ENCODE results near the gene IGF1R.

IGF1R gene

DNA sequence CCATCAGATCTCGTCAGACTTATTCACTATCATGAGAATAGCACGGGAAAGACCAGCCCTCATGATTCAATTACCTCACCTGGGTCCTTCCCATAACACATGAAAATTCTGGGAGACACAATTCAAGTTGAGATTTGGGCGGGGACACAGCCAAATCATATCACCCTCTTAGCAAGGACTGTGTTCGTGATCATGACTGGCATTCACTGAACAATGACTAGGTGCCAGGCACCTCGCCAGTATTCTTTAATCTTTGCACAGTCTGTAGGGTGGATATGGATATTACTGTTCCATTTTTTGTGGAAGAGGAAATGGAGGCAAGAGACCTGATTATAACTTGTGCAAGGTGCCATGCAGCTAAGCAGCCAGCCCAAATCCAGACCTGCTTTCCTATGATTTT, 77.5 kb downstream of the IGF1R start:
- DNase-seq (ENCODE audit: low read depth, low spot score) = no peak

DNA sequence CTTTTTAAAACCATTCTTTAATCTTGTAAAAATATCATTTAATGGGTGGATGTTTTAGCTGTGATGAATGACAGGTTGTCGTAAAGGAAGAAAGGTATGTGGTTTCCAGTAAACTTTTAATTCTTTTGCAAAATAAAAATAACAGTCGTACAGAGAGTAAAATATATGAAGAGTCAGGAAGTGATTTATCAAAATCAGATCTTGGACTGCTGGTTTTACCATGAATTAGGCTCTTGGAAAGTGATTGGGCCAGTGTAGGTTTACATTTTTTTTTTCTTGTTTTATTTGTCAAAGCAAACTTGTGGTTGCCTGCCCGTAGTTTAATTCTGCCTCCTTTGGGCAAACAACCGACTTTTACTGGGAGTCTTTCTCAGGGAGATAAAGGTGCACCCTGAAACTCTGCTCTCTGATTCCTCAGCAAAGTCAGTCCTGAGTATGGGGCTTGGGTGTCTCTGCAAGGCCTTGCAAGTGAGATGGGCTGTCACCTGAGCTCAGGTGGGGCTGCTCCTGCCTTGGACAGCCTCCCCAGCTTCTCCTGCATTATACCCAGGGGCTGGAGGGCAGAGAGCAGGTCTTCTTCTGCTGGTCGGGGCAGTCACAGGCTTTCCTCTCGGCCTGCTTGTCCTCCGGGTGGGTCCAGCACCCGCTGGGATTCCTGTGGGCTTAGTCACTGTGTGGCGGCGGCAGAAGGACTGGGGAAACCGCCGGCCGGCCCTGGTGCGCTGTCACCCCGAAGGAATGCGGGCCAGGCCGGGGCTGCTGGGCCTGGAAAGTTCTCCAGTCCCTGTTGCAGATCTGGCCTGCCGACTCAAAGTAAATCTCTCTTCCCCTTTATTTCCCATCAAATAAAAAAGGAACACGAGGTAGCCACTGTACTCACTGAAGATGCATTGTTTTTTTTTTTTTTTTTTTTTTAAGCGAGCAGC, 79.0 kb downstream of the IGF1R start:
- peak; percentile 27 for DNase-seq (ENCODE audit: low read depth, low spot score)

DNA sequence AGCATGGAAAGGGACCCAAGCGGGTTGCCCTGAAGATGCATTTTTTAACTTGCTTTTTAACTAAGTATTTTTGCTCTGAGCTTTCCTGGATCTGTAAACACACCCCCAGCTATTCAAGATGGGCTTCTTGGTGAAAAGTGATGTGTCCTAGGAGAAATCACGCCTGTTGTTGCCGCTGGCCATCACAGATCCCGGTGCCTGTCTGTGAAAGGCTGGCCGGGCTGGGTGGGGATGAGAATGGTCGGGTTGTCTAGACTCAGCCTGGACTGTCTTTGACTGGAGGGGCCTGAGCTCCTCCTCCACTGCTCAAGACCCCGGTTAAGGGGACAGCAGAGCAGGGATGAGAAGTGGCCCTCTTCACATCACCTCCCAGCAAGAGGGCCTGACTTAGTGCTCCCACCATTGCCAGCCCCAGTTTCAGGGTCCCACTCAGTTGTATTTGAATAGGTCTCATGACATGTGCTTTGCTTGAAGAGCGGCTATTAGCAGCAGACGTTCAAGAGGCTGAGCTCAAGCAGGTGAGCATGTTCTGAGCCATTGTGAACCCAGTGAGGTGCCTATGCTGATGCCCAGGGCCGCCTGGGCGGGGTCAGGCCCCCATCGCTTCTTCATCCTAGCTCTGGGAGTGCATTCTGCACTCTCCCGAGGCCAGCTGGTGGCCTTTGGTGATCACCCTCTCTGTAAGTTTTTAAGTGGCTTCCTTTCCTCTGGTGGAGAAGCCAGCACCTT, 79.9 kb downstream of the IGF1R start:
- no peak for DNase-seq (ENCODE audit: low read depth, low spot score)

DNA sequence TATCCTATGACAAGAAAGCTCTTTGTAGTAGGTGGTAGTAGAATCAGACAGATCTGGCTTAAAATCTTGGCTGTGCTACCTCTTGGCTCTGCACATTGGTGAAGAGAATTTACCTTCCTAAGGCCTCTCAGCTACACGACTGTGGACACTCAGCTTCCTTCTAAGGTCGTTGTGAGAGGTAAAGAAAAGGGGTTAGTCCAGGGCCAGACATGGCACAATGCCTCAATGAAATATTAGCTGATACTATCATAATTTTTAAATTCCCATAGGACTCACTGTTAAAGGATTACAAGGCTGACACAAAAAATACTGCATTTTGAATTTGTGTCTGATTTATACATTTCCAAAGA, 80.4 kb downstream of the IGF1R start:
- no peak for DNase-seq (ENCODE audit: low read depth, low spot score)

DNA sequence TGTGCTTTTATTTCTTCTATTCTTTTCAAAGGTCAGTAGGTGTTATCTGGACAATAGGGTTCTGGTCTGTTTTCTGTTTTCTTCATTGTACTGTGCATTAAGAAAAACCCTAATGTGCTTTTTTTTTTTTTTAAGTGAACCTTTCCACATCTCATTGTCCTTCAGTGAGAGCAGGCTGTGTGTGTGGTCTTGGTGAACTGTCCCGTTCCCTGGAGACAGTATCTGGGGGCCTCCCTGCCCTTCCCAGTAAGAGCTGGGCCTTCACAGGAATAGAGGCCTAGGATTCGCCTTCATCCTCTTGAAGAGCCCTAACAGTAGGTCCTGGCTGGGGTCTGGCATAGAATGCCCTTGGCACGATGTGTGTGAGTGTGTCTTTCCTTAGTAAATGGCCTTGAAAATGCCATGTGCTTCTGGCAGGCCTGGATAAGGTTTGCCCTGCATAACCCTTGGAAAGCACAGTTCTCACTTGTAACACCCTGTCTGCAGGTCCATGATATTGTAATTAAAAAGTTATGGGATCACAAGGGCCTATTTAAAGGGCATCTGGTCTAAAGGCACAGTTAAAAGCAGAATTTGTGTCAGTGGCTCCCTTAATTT, 81.2 kb downstream of the IGF1R start:
- DNase-seq (ENCODE audit: low read depth, low spot score) = no peak

DNA sequence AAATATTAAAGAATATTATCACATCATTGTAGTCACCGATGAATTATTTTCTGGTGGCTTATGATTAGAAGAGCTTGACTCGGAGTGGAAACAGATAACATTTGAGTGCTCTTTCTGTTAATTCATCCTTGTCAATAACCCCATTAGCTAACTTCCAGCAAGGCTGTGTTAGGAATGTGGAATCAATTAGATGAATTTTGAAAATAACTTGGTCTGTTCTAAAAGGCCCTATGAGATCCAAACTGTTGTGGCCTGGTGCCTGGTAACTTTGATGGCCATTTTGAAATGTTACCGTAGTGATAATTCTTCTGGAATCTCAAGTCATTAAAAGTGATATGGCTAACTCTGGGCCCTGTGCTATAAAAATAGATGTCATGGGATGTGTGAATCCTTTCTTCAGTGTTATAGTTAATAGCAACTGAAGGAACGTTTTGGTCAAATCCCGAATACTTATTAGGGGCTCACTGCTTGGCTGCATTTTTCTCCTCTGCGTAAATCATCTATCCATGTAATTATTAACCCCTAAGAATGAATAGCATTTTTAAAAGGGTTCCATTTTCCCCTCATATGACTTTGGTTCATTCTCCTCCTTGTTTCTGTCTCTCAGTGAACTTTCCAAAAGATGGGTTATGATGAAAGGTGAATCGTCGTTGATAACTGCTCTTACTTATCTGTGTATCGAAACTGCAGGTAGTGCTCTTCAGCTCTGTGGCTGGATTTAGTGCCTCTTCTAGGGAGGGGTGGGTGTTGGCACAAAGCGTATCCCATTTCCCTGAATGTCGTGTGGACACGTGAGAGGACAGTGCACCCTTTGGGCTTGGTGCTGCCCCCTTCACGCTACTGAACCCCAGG, 82.7 kb downstream of the IGF1R start:
- DNase-seq (ENCODE audit: low read depth, low spot score) = no peak

DNA sequence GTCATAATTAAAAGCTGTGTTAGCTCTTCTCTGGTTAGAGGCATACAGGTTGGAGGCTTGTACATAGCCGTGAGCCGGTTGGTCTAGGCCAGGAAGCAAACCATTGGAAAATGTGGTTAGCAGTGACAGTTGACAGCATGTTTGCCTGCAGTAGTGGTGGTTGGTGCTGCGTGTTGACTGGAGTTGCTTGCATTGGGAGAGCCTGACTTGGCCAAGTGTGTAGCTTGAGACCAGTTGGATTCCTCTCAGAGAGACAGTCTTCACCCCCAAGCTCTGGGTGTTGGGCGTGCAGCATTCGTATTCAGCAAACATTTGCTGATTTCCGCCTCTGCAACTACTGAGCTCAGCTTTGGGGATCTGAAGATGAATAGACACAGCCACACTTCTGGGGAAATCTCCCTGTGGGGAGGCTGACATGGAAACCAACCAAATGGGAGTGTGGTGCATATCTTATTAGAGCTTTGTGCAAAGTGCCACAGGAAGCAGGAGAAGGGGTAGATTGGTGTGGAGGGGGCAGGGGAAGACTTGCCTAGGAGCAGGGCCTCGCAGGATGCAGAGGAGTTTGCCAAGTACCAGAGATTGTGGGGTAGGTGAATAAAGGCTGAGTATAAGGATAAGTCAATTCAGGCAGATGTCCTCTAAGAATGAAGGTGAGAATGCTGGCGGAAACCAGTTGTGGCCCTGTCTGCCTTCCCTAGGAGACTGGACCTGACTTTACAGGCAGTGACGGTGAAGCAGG, 83.5 kb downstream of the IGF1R start:
- DNase-seq (ENCODE audit: low read depth, low spot score) = no peak

DNA sequence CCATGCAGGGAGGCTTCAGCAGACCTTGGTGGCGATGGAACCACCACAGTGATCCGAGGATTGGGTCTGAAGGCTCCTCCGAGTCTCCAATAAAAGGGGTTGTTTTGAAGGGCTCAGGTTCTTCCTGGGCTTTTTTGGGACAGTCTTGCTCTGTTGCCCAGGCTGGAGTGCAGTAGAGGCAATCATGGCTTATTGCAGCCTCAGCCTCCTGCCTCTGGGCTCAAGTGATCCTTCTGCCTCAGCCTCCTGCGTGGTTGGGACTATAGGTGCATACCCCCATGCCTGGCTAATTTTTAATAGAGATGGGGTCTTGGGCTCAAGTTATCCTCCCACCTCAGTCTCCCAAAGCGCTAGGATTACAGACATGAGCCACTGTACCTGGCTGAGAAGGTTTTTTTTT, 84.8 kb downstream of the IGF1R start:
- DNase-seq (ENCODE audit: low read depth, low spot score) = no peak

DNA sequence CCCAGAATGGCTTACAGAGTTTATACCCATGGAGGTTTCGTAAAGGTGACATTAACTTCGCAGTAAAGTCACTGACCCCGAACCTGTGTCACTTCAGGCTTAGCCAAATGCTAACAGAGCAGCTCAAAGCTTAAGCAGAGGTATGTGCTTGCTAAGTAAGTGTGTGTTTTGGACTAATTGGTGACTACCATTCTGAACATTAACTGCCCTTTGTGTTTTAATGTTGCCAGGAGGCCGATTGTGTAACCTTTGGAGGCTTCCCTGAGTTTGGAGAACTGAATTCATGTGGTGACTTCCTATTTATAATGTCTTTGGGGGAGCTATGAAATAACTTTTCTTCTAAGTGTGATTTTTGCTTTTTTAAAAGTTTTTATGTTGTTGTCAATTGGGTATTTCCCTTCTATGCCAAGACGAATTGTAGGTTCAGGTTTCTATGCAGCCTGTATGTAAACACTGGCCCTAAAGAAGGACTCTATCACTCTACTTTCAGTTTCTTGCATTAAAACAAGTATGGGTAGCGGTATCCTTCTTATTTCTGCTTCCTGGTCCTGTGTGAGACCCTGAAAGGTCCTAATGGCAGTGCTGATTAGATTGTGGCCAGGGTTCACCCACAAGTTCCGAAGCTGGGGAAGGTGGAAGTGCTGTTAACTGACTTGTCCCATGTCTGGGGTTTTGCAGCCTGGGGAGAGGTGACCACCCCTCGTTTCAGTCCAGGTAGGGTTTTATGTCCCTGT, 86.3 kb downstream of the IGF1R start:
- no peak for DNase-seq (ENCODE audit: low read depth, low spot score)

DNA sequence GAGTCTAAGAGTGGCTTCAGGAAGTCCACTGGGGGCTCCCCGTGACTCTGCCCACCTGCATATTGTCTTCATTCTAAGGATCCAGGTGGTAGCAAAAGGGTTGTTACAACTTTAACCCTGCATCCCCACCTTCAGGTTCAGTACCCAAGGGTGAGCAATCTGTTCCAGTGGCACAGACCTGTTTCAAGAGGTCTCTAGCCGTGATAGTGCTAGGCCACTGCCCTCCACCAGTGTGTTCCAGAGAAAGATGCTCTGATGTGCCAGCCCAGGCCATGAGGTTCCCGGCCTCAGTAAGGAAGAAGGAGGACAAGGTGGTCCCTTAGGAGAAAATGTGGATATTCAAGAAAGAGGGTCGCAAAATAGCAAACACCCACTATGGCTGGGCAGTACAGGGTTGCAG, 87.0 kb downstream of the IGF1R start:
- DNase-seq (ENCODE audit: low read depth, low spot score) = no peak

DNA sequence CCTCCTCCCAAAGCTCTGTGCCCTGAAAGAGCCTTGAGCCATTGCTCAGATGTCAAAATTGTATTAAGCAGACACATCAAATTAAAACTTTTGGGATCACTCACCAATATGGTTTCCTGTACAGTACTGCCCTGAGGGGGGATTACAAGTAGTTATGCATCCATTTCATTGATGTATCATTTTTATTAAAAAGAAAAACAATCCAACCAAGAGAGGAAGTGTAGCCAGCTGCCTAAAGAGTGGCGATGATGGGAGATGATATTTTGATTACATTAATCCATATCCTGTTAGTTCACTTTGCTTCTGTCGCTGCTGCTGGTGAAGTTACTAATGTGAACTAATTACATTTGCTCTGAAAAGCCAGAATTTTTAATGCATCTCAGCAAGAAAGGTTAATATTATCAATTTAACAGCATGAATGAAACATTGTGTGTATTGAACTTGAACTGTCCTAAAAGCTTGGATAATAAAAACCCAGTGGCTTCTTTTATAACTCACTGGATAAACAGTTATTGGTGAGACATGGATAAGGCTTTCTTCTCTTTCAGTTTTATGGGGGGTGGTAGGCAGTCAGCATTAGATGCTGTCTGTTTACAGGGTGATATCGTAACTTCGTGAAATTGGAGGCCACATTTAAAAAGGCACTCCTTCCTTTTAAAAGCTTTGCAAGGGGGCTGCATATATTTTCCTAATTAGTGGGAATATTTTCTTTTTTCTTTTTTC, 87.7 kb downstream of the IGF1R start:
- DNase-seq (ENCODE audit: low read depth, low spot score) = no peak

DNA sequence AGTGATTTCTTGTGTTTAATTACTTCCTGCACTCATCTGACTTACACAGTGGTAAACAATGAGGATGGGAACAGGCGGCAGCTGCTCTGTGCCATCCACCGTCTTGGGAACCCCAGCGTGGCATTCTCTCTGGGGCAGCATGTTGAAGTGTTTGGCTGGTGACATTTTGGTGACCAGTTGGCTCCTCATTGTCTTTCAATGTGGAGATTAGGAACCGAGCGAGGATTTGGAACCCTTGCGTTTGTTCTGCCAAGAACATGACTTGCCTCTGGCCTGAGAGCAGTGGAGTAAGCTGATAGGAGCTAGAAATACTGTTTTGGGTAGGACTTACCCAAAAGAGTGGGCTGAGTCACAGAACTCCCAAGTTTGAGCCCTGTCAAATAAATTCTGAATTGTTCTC, 88.8 kb downstream of the IGF1R start:
- no peak for DNase-seq (ENCODE audit: low read depth, low spot score)

DNA sequence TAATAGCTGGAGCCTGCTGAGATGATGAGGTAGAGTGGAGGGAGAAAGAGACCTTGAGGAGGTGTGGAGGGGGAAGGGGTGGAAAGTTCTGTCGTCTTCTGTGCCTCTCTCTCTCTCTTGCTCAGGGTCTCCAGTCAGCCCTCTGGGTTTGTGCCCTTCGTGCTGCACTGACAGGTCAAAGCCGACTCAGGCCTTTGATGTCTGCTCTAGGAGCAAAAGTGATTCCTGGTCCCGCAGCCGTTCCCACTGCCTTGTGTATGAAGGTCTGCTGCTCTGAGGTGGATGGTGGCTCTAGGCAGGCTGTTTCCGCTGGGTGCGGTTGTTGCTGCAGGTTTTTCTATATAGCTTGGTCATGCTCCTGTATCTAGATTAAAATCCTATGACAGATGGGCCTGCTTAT, 89.4 kb downstream of the IGF1R start:
- DNase-seq (ENCODE audit: low read depth, low spot score) = no peak

DNA sequence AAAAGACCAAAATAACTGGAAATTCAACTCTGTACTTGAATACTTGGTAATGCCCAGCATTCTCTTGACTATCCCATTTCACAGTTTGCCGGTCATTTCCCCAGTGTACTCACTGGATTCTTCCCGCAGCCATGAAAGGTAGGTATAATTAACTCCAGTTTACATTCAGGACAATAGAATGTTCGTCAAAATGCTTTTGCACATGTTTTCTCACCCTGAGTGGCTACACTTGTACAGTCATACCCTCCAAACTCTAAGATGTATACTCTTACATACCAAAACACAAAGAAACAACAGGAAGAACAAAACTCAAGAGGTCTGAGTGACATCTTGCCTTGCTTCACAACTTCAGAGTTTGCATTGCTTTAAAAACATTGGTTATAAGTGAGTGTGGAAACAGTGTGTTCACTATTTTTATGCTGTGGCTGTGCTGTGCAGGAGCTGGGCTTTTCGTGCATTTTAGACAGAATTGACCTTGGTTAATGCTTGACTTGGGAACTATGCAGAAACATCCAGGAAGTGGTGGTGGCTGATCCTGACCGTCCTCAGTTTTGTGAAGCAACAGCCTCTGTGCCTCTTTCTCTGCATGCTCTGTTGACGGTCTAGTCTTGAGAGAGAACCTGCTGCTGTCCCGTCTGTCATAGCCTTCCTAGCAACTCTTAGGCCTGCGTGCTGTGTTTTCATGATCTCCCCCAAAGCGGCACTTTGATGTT, 90.5 kb downstream of the IGF1R start:
- no peak for DNase-seq (ENCODE audit: low read depth, low spot score)

DNA sequence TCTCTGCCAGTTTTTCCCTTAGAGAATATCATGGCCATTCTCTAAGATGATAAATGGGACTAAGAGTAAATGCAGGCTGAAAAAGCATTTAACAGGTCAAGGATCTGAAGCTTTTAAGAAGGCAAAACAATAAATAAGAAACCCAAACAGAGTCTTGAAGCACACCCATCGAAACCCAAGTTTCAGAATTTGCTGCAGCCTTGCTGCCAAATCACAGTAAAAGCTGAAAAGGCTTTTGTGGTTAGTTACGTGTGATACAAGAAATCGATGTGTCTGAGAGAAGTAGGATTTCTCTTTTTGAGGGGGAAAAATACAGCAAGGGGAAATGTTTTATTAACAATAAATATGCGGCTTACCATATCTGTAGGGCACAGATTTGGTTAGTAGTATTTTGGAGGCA, 92.0 kb downstream of the IGF1R start:
- DNase-seq (ENCODE audit: low read depth, low spot score) = no peak

DNA sequence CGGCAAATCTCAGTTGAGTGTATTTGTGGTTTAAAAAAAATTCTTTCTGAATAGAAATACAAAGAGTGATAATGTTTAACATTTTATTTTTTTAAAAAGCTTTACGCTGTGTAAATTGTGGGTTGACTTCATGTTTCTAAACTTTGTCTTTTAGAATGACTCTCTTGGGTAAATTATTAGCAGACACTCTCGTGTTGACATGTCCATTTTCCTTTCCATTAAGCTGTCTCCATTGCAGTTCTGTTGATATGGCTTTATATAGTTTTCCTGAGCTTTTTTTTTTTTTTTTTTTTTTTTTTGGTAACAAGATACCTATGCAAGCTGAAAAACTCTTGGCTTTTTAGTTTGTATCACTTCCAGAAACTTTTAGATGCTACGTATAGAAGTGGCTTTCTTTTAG, 92.6 kb downstream of the IGF1R start:
- no peak for DNase-seq (ENCODE audit: low read depth, low spot score)

DNA sequence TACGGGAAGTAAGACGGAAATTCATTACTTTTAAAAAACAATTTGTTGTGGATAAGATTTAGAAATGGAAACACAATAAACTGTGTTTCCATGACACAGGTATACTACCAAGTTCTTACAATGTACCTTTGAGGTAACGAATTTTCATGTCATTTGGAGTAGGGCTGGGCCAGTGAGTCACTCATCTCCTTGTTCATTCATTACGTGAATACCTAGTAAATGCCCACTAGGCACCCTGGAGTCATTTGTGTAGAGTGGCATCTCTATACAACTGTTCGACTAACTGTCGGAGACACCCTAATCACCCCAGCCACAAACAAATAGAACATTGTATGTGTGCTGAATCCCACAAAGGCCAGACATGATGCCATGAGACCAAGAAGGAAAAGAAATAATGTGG, 94.8 kb downstream of the IGF1R start:
- no peak for DNase-seq (ENCODE audit: low read depth, low spot score)

DNA sequence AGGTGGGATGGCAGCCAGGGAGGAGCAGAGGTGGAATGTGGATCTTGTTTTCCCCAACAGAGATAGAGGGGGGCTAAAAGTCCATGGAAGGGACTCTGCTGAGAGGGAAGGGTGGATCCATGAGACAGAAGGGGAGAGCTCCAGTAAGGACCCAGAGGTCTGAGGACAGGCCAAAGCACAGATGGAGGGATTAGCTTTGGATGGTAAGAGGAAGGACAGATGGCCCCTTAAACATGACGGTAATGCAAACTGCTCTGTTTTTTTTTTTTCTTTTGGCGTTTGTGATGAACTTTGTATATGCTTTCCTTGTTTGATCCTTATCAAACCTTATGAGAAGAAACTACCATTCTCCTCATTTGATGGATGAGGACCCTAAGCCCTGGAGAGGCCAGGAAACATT, 96.2 kb downstream of the IGF1R start:
- no peak for DNase-seq (ENCODE audit: low read depth, low spot score)

DNA sequence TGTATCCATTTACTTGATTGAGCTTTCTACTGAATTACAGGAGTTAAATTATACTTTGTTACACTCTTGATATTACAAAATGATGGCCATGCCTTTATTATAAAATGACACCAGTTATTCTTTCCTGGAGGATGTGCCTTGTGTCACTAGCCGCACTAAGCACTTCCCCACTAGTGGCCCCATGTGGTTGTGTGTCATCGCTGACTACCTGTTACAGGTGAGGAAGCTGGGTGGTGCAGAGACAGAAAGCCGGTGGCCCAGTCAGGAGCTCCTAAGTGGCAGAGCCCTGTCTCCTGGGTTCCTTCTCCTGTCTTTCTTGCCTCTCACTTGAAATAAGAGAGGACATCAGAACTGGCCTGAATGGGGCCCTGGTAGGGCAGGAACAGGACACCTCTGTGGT, 96.8 kb downstream of the IGF1R start:
- no peak for DNase-seq (ENCODE audit: low read depth, low spot score)
